DOHH2 (cell line): ENCODE measurements around the gene DBNDD1.

Source experiments
- H3F3A ChIP-seq: fragments of 200-600 bp; sonication (generic), shearing (Covaris generic); 2 replicates; pipeline ENCODE4 v1.6.0; 2016; ENCODE audit warnings: antibody characterized with exemption, mild to moderate bottlenecking; ENCODE audit not compliant: control insufficient read depth, insufficient read depth
- H3K27ac ChIP-seq: fragments of 200-600 bp; sonication (generic); 2 replicates; pipeline ENCODE4 v1.5.1; 2014; ENCODE audit warnings: low read depth, mild to moderate bottlenecking, low read length, moderate library complexity
- H3K27me3 ChIP-seq: fragments of 200-600 bp; sonication (generic); 2 replicates; pipeline ENCODE4 v1.6.1; 2014; ENCODE audit warnings: mild to moderate bottlenecking, low read length, mixed read lengths; ENCODE audit not compliant: control insufficient read depth
- H3K36me3 ChIP-seq: fragments of 200-600 bp; sonication (generic); 2 replicates; pipeline ENCODE4 v1.6.1; 2014; ENCODE audit warnings: mild to moderate bottlenecking, low read length, moderate library complexity, mixed read lengths; ENCODE audit not compliant: control insufficient read depth
- H3K4me1 ChIP-seq: fragments of 200-600 bp; sonication (generic); 2 replicates; pipeline ENCODE4 v1.6.1; 2014; ENCODE audit warnings: mild to moderate bottlenecking, low read length, mixed read lengths; ENCODE audit not compliant: control insufficient read depth
- H3K4me2 ChIP-seq: fragments of 200-600 bp; sonication (generic); 2 replicates; pipeline ENCODE4 v1.6.0; 2014; ENCODE audit warnings: mild to moderate bottlenecking, low read length, moderate library complexity
- H3K4me3 ChIP-seq: fragments of 200-600 bp; sonication (generic); 2 replicates; pipeline ENCODE4 v1.5.1; 2014; ENCODE audit warnings: mild to moderate bottlenecking, low read length, mixed read lengths
- H3K79me2 ChIP-seq: fragments of 200-600 bp; sonication (generic); 2 replicates; pipeline ENCODE4 v1.6.1; 2014; ENCODE audit warnings: mild to moderate bottlenecking, low read length, mixed read lengths; ENCODE audit not compliant: control insufficient read depth
- H3K9me2 ChIP-seq: fragments of 200-600 bp; sonication (generic); replicated peaks from 2 replicates; pipeline ENCODE4 v1.6.1; 2014; ENCODE audit warnings: mild to moderate bottlenecking, low read length, mixed read lengths; ENCODE audit not compliant: control insufficient read depth
- H3K9me3 ChIP-seq: fragments of 200-600 bp; sonication (generic); 2 replicates; pipeline ENCODE4 v1.6.1; 2014; ENCODE audit warnings: antibody characterized with exemption, low read length, mixed read lengths; ENCODE audit not compliant: control insufficient read depth, insufficient read depth
- H4K20me1 ChIP-seq: fragments of 200-600 bp; sonication (generic); 2 replicates; pipeline ENCODE4 v1.6.0; 2014; ENCODE audit warnings: low read depth, mild to moderate bottlenecking, antibody characterized with exemption, low read length, moderate library complexity; ENCODE audit not compliant: control insufficient read depth, insufficient read depth
- EZH2phosphoT487 ChIP-seq: fragments of 200-600 bp; sonication (generic); IDR thresholded peaks from 2 replicates; pipeline ENCODE4 v1.6.1; 2017; ENCODE audit warnings: borderline replicate concordance, mild to moderate bottlenecking, antibody characterized with exemption, low read length, moderate library complexity, mixed read lengths
- TF ChIP-seq, protein P1 (sequence below): fragments of 200-600 bp; sonication (generic); IDR thresholded peaks from one replicate; pipeline ENCODE4 v1.5.1; 2014; ENCODE audit warnings: antibody characterized with exemption, mild to moderate bottlenecking, low read depth, low read length; ENCODE audit not compliant: poor library complexity, severe bottlenecking

DBNDD1 gene

DNA sequence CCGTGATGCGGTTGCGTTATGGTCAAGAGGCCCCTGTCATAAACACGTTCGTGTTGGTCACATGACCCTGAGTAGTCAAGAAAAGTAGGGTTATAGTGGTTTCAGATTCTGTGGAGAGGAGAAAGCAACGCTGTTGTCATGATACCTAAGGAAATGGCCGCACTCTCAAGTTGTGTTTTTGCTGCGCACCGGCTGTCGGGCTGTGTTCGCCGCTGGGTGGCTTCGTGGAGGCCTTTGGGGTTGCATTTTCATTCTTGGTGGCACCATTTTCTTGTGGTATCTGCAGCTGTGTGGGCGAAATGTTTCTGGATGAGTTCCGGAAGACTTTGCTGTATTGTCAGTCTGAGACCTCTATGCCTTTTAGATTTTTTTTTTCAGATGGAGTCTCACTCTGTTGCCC, 35.7 kb downstream of the DBNDD1 start:
- no peak overlapping the region for H3K27ac ChIP-seq
- H3K4me1 ChIP-seq: no peaks in the 10 kb centered on the region
- TF ChIP-seq EZH2phosphoT487: no peak
- TF ChIP-seq, protein P1, sequence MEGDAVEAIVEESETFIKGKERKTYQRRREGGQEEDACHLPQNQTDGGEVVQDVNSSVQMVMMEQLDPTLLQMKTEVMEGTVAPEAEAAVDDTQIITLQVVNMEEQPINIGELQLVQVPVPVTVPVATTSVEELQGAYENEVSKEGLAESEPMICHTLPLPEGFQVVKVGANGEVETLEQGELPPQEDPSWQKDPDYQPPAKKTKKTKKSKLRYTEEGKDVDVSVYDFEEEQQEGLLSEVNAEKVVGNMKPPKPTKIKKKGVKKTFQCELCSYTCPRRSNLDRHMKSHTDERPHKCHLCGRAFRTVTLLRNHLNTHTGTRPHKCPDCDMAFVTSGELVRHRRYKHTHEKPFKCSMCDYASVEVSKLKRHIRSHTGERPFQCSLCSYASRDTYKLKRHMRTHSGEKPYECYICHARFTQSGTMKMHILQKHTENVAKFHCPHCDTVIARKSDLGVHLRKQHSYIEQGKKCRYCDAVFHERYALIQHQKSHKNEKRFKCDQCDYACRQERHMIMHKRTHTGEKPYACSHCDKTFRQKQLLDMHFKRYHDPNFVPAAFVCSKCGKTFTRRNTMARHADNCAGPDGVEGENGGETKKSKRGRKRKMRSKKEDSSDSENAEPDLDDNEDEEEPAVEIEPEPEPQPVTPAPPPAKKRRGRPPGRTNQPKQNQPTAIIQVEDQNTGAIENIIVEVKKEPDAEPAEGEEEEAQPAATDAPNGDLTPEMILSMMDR: no peak
- no peaks in the 10 kb centered on the region for H3K9me2 ChIP-seq
- H3K4me3 ChIP-seq: no peak overlapping the region
- H3K79me2 ChIP-seq: peaks cover 7% of the 10 kb centered on the region
- H3K36me3 ChIP-seq: peaks cover 83% of the 10 kb centered on the region
- H3K27me3 ChIP-seq: no peaks in the 10 kb centered on the region
- no peaks in the 10 kb centered on the region for H3K9me3 ChIP-seq
- H3K4me2 ChIP-seq: no peak overlapping the region
- H4K20me1 ChIP-seq: peaks cover 5% of the 10 kb centered on the region; the same call in 1 of the 2 replicates
- no peaks in the 10 kb centered on the region for H3F3A ChIP-seq

DNA sequence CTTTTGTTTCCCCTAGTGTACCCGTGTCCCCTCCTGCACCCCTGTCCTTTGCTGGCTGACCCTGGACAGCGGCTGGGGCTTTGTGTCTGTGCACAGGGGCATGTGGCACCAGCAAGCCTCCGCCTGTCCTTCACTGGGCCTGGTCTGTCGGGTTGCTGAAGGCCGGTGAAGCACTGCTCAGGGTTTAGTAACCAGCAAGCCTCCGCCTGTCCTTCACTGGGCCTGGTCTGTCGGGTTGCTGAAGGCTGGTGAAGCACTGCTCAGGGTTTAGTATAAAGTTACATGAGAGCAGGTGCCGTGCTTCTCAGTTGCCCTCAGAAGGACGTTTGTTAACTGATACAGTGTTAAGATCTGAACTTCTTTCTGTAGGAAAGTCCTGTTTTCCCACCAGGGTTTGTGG, 36.9 kb downstream of the DBNDD1 start:
- H4K20me1 ChIP-seq: peaks cover 5% of the 10 kb centered on the region; the same call in 1 of the 2 replicates
- H3K27me3 ChIP-seq: no peaks in the 10 kb centered on the region
- TF ChIP-seq EZH2phosphoT487: no peak
- TF ChIP-seq, protein P1: no peak
- no peaks in the 10 kb centered on the region for H3K9me2 ChIP-seq
- H3K4me2 ChIP-seq: no peak overlapping the region
- H3K4me1 ChIP-seq: no peaks in the 10 kb centered on the region
- H3K36me3 ChIP-seq: peaks cover 88% of the 10 kb centered on the region
- no peak overlapping the region for H3K27ac ChIP-seq
- no peaks in the 10 kb centered on the region for H3K9me3 ChIP-seq
- no peak overlapping the region for H3K4me3 ChIP-seq
- H3F3A ChIP-seq: no peaks in the 10 kb centered on the region
- peaks cover 18% of the 10 kb centered on the region for H3K79me2 ChIP-seq

DNA sequence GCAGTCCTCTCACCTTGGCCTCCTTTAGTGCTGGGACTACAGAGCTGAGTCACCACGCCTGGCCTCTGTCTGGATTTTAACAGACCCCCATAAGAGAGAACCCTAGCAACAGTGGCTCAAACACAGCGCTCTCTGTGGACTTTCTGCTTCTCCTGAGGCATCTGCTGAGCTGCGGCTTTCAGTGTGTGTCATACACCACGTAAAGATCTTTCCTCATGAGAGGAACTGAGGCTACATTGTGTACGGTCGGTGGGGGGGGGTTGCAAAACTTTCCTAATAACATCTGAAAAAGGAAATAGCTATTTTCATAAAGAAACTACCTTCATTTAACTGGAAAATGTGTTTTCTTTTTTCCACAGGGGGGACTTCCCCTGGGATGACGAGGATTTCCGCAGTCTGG, 37.8 kb downstream of the DBNDD1 start:
- Histone ChIP-seq H4K20me1 (peaks cover 5% of the 10 kb centered on the region; the same call in 1 of the 2 replicates), H3K36me3 (peaks cover 79% of the 10 kb centered on the region), H3K4me3 (no peak overlapping the region), H3K79me2 (peaks cover 27% of the 10 kb centered on the region), H3K9me2 (no peaks in the 10 kb centered on the region), H3F3A (no peaks in the 10 kb centered on the region), H3K27me3 (no peaks in the 10 kb centered on the region), H3K9me3 (no peaks in the 10 kb centered on the region), H3K27ac (no peak overlapping the region), H3K4me2 (no peak overlapping the region), H3K4me1 (no peaks in the 10 kb centered on the region)
- TF ChIP-seq EZH2phosphoT487: no peak
- TF ChIP-seq, protein P1: no peak

DNA sequence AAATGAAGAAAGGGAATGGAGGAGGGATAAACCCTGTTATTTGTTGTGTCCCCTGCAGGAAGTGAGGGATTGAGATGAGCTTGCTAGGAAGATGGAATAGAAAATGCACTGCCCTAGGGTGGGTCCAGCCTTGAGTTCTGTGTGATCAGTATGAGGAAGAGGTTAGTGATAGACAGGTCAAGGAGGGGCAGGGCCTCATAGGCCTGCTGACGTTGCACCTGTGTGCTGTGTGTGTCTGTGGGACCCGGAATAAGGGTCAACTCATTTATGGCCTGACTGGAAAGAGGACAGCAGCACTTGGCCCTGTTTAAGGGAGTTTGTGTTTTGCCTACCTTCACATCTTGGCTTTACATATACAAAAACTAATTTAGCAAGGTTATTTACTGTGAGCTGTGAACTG, 44.4 kb downstream of the DBNDD1 start:
- Histone ChIP-seq H3K36me3 (peaks cover 35% of the 10 kb centered on the region), H3K9me3 (no peaks in the 10 kb centered on the region), H3K4me2 (peak overlapping the region; percentile 96), H3K4me1 (peaks cover 43% of the 10 kb centered on the region), H3K4me3 (0 out of 2 replicates have a peak overlapping the region, but pooled peaks have one; percentile 86), H3K27me3 (no peaks in the 10 kb centered on the region), H3F3A (peaks cover 12% of the 10 kb centered on the region), H3K79me2 (peaks cover 64% of the 10 kb centered on the region), H3K9me2 (no peaks in the 10 kb centered on the region), H4K20me1 (peaks cover 15% of the 10 kb centered on the region; the same call in 1 of the 2 replicates), H3K27ac (no peak overlapping the region)
- TF ChIP-seq, protein P1: no peak
- no peak for TF ChIP-seq EZH2phosphoT487
